ENCODE data around the gene MED15. TPM values are rescaled to one million over a fixed set of nuclear protein-coding genes. Genes with fewer than 3 reads are reported as not detected.
"Not testable (repeated sequence)": the region's sequence is repeated elsewhere in the genome, so short reads cannot be mapped to it uniquely, and the experiment has no call there.

The MED15 gene
- total RNA-seq, 4 donors from 2014 or later = 16.5 to 110 (median 38.6) TPM

GRCh38 chr22:20499769-20500168, 7.6 kb upstream of the MED15 start:
- no peak overlapping the region for H3K4me3 ChIP-seq
- H3K27me3 ChIP-seq = no peaks in the 10 kb centered on the region
- no peaks in the 10 kb centered on the region for H3K9me3 ChIP-seq
- no peaks in the 10 kb centered on the region for H3K36me3 ChIP-seq
- no peak for DNase-seq
- no peak overlapping the region for H3K27ac ChIP-seq
- no peaks in the 10 kb centered on the region for H3K4me1 ChIP-seq
- intact Hi-C loops (cut with DNase I; ENCODE audit: low total_unique reads) = loop anchor here (10.0 kb wide), 1 partner anchor 65 kb away; the partner anchor contains the start of gene SCARF2
- TF ChIP-seq, protein P1, sequence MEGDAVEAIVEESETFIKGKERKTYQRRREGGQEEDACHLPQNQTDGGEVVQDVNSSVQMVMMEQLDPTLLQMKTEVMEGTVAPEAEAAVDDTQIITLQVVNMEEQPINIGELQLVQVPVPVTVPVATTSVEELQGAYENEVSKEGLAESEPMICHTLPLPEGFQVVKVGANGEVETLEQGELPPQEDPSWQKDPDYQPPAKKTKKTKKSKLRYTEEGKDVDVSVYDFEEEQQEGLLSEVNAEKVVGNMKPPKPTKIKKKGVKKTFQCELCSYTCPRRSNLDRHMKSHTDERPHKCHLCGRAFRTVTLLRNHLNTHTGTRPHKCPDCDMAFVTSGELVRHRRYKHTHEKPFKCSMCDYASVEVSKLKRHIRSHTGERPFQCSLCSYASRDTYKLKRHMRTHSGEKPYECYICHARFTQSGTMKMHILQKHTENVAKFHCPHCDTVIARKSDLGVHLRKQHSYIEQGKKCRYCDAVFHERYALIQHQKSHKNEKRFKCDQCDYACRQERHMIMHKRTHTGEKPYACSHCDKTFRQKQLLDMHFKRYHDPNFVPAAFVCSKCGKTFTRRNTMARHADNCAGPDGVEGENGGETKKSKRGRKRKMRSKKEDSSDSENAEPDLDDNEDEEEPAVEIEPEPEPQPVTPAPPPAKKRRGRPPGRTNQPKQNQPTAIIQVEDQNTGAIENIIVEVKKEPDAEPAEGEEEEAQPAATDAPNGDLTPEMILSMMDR (IDR thresholded peaks at IDR 0.05) = no peak
- no peak for TF ChIP-seq POLR2A (IDR thresholded peaks at IDR 0.05)

DNA sequence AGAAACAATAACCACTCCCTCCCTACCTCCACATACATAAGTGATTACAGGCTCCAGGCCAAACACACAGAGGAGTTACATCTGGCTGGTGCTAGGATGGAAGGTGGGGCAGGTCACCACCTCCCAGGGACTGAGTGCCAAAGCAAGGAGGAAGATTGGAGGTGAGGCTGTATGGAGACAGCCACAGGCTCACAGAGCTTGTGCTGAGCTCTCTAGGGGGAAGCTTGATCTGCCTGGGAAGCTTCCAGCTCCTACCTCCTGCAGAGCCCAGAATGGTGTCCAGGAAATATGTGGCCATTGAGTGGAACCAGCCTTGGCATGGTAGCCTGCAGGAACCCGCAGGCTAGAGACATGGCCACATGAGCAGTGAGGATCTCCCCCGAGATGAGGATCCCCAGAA, 3.6 kb upstream of the MED15 start:
- Histone ChIP-seq H3K27me3 (no peaks in the 10 kb centered on the region), H3K4me3 (no peak overlapping the region), H3K4me1 (peaks cover 2 to 3% of the 10 kb centered on the region in 2 donors), H3K36me3 (no peaks in the 10 kb centered on the region), H3K27ac (no peak overlapping the region), H3K9me3 (no peaks in the 10 kb centered on the region)
- DNase-seq = no peak
- TF ChIP-seq POLR2A (IDR thresholded peaks at IDR 0.05) = no peak
- TF ChIP-seq, protein P1 (IDR thresholded peaks at IDR 0.05) = no peak
- intact Hi-C loops (cut with DNase I; ENCODE audit: low total_unique reads) = no loop called here

GRCh38 chr22:20504293-20504922, 3.0 kb upstream of the MED15 start:
- DNase-seq; H3K36me3 ChIP-seq; intact Hi-C loops (cut with DNase I; ENCODE audit: low total_unique reads); H3K4me3 ChIP-seq; H3K27me3 ChIP-seq; H3K4me1 ChIP-seq; H3K27ac ChIP-seq; H3K9me3 ChIP-seq: not testable (repeated sequence)

- no peak for DNase-seq
- peaks cover 7 to 18% of the 10 kb centered on the region in 2 donors for H3K4me1 ChIP-seq
- no peaks in the 10 kb centered on the region for H3K27me3 ChIP-seq
- peak overlapping the region; percentile 72 to 90 for H3K4me3 ChIP-seq
- H3K36me3 ChIP-seq = no peaks in the 10 kb centered on the region
- peak overlapping the region; percentile 93 to 97 for H3K27ac ChIP-seq
- no peak for TF ChIP-seq POLR2A (IDR thresholded peaks at IDR 0.05)
- TF ChIP-seq, protein P1 (IDR thresholded peaks at IDR 0.05) = no peak
- no peaks in the 10 kb centered on the region for H3K9me3 ChIP-seq
- intact Hi-C loops (cut with DNase I; ENCODE audit: low total_unique reads) = no loop called here
These were observed 712 bp upstream of the MED15 start for GRCh38 chr22:20506543-20507252.

DNA sequence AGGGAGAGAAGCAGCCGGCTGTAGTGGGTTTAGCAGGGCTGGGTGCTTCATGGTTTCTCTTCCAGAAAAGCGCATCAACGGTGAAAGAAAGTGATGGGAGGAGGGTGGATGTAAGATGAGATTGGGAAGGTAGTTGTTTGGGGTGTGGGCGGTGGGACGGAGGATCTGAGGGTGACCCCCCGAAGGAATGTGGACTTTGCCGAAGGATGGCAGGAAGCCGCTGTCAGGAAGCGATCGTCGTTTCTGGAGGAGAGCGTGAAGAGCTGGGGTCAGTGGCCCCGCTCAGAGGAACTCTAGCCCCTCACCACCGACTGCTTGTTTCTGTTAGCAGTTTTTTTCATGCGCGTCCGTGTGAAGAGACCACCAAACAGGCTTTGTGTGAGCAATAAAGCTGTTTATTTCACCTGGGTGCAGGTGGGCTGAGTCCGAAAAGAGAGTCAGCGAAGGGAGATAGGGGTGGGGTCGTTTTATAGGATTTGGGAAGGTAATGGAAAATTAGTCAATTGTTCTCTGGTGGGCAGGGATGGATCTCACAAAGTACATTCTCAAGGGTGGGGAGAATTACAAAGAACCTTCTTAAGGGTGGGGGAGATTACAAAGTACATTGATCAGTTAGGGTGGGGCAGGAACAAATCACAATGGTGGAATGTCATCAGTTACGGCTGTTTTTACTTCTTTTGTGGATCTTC, 801 bp downstream of the MED15 start:
- DNase-seq; H3K27me3 ChIP-seq; intact Hi-C loops (cut with DNase I; ENCODE audit: low total_unique reads); H3K9me3 ChIP-seq; H3K36me3 ChIP-seq: not testable (repeated sequence)
- peak overlapping the region; percentile 72 to 90 for H3K4me3 ChIP-seq
- H3K27ac ChIP-seq = peak overlapping the region; percentile 93 to 97
- H3K4me1 ChIP-seq = peaks cover 7 to 18% of the 10 kb centered on the region in 2 donors

DNA sequence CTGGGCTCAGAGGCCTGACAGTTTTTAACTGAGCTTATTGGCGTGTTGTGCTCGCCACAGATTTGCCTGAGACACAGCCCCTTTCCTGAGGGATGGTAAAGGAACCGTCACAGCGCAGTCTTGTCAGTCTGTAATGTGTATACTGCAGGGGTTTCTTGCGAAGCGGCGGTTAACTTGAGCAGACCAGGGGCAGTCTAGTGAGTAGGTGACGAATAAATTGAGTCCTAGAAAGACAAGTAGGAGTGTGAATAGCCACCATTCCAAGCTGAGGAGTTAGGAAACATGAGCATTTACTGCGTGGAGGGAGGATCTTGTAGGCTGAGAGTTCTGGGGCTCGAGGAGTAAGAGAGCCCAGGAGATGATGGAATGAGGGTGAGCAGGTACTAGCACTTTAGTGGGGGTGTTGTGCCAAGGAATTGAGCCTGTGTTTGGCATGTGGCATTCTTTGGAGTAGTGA, 1.4 kb downstream of the MED15 start:
- Histone ChIP-seq H3K27ac (peak overlapping the region; percentile 93 to 97), H3K27me3 (no peaks in the 10 kb centered on the region), H3K4me1 (peaks cover 7 to 18% of the 10 kb centered on the region in 2 donors), H3K4me3 (peak overlapping the region; percentile 23 to 72), H3K9me3 (no peaks in the 10 kb centered on the region), H3K36me3 (no peaks in the 10 kb centered on the region)
- intact Hi-C loops (cut with DNase I; ENCODE audit: low total_unique reads) = no loop called here
- no peak for TF ChIP-seq POLR2A (IDR thresholded peaks at IDR 0.05)
- TF ChIP-seq, protein P1 (IDR thresholded peaks at IDR 0.05) = no peak
- no peak for DNase-seq

Measured in uterus (tissue), 4 donors.